Epithelial cell of prostate (primary cell): Measurements from ENCODE around the gene SLC15A3.

ENCODE experiments used
- DNase-seq: peaks from one replicate; pipeline ENCODE4 v3.0.0-alpha.2; 2011; ENCODE audit warnings: low read depth, low spot score
- H3K27ac ChIP-seq: fragments of 450-650 bp; 2 replicates; pipeline ENCODE4 v1.5.1; 2017; ENCODE audit warnings: mild to moderate bottlenecking

SLC15A3 gene

GRCh38 chr11:60900673-60901404 is 51.1 kb downstream of the SLC15A3 start:
- no peak for DNase-seq
- H3K27ac ChIP-seq, result no peak overlapping the region

- H3K27ac ChIP-seq, result no peak overlapping the region
- no peak for DNase-seq
These were observed 52.0 kb downstream of the SLC15A3 start for GRCh38 chr11:60899977-60900376.

GRCh38 chr11:60899046-60899936 is 52.7 kb downstream of the SLC15A3 start:
- DNase-seq, result no peak
- no peak overlapping the region for H3K27ac ChIP-seq

- no peak for DNase-seq
- H3K27ac ChIP-seq, result no peak overlapping the region
These were observed 54.5 kb downstream of the SLC15A3 start for GRCh38 chr11:60897496-60897895.

GRCh38 chr11:60895687-60896086 is 56.3 kb downstream of the SLC15A3 start:
- DNase-seq, result no peak
- no peak overlapping the region for H3K27ac ChIP-seq

- DNase-seq, result no peak
- H3K27ac ChIP-seq, result no peak overlapping the region
These were observed 60.8 kb downstream of the SLC15A3 start for GRCh38 chr11:60891103-60891741.

GRCh38 chr11:60890696-60891095 is 61.3 kb downstream of the SLC15A3 start:
- DNase-seq, result no peak
- no peak overlapping the region for H3K27ac ChIP-seq

GRCh38 chr11:60889869-60890311 is 62.1 kb downstream of the SLC15A3 start:
- no peak overlapping the region for H3K27ac ChIP-seq

GRCh38 chr11:60887556-60887955 is 64.4 kb downstream of the SLC15A3 start:
- H3K27ac ChIP-seq, result no peak overlapping the region
- DNase-seq, result no peak

More at GRCh38 chr11:60889869-60890311, 62.1 kb downstream of the SLC15A3 start:
- no peak for DNase-seq
